ENCODE data around the gene PRKACG. TPM values are rescaled to one million over a fixed set of nuclear protein-coding genes. Genes with fewer than 3 reads are reported as not detected.

Gene PRKACG
- total RNA-seq, 1 experiment from 2014 or later = not detected

- Histone ChIP-seq H2AFZ (ENCODE audit: low read length) (no peak overlapping the region), H3K27ac (ENCODE audit: low read length) (no peak overlapping the region), H3K27me3 (ENCODE audit: low read length) (no peaks in the 10 kb centered on the region), H3K4me2 (ENCODE audit: low read length) (no peak overlapping the region), H3K9me2 (replicated peaks; ENCODE audit: low read length) (no peaks in the 10 kb centered on the region), H3K4me1 (ENCODE audit: insufficient read depth, low read length) (peaks cover 3% of the 10 kb centered on the region), H3K4me3 (ENCODE audit: low read length) (no peak overlapping the region), H3K9me3 (ENCODE audit: low read length) (no peaks in the 10 kb centered on the region), H3K36me3 (ENCODE audit: low read depth, low read length) (no peaks in the 10 kb centered on the region), H3F3A (ENCODE audit: low read length, unreplicated experiment) (no peaks in the 10 kb centered on the region), H4K20me1 (ENCODE audit: low read length) (no peaks in the 10 kb centered on the region), H3K9ac (ENCODE audit: low read length) (no peak overlapping the region), H3K79me2 (ENCODE audit: low read length) (no peaks in the 10 kb centered on the region)
- DNase-seq (no peak), ATAC-seq (no peak)
- TF ChIP-seq EZH2phosphoT487 (IDR thresholded peaks at IDR 0.05; ENCODE audit: borderline replicate concordance, low read length) = no peak
- no peak for TF ChIP-seq EZH2 (IDR thresholded peaks at IDR 0.05; ENCODE audit: low read length, unreplicated experiment)
- TF ChIP-seq CTCF (conservative IDR thresholded peaks at IDR 0.05; ENCODE audit: low read depth, low read length) = no peak
- POLR2A ChIA-PET (ENCODE audit: unreplicated experiment) = no interaction called here
- intact Hi-C loops (cut with micrococcal nuclease) = loop anchor here (10.0 kb wide), 1 partner anchor 235 kb away; no protein-coding TSS in a partner anchor
- BruUV-seq (replicated peaks) = no TSS peak
- CTCF ChIA-PET = no interaction called here
Measured at GRCh38 chr9:68969538-68969937, 44.4 kb downstream of the PRKACG start.

- Histone ChIP-seq H3K9me3 (ENCODE audit: low read length) (no peaks in the 10 kb centered on the region), H3K9me2 (replicated peaks; ENCODE audit: low read length) (no peaks in the 10 kb centered on the region), H4K20me1 (ENCODE audit: low read length) (no peaks in the 10 kb centered on the region), H3K79me2 (ENCODE audit: low read length) (no peaks in the 10 kb centered on the region), H3K4me3 (ENCODE audit: low read length) (no peak overlapping the region), H3K4me1 (ENCODE audit: insufficient read depth, low read length) (peaks cover 15% of the 10 kb centered on the region), H3F3A (ENCODE audit: low read length, unreplicated experiment) (no peaks in the 10 kb centered on the region), H2AFZ (ENCODE audit: low read length) (no peak overlapping the region), H3K27me3 (ENCODE audit: low read length) (peaks cover under 1% of the 10 kb centered on the region), H3K27ac (ENCODE audit: low read length) (no peak overlapping the region), H3K4me2 (ENCODE audit: low read length) (no peak overlapping the region), H3K36me3 (ENCODE audit: low read depth, low read length) (no peaks in the 10 kb centered on the region), H3K9ac (ENCODE audit: low read length) (no peak overlapping the region)
- ChIA-PET POLR2A (ENCODE audit: unreplicated experiment) (no interaction called here), CTCF (no interaction called here)
- no peak for TF ChIP-seq CTCF (conservative IDR thresholded peaks at IDR 0.05; ENCODE audit: low read depth, low read length)
- TF ChIP-seq EZH2 (IDR thresholded peaks at IDR 0.05; ENCODE audit: low read length, unreplicated experiment) = no peak
- TF ChIP-seq EZH2phosphoT487 (IDR thresholded peaks at IDR 0.05; ENCODE audit: borderline replicate concordance, low read length) = no peak
- DNase-seq (no peak), ATAC-seq (no peak)
- intact Hi-C loops (cut with micrococcal nuclease) = loop anchor here (10.0 kb wide), 1 partner anchor 233 kb away; no protein-coding TSS in a partner anchor
- BruUV-seq (replicated peaks) = no TSS peak
Measured at GRCh38 chr9:68967800-68968199, 46.1 kb downstream of the PRKACG start.

GRCh38 chr9:68966496-68966944, 47.4 kb downstream of the PRKACG start:
- Histone ChIP-seq H3K79me2 (ENCODE audit: low read length) (no peaks in the 10 kb centered on the region), H3K9me3 (ENCODE audit: low read length) (no peaks in the 10 kb centered on the region), H3K4me2 (ENCODE audit: low read length) (no peak overlapping the region), H2AFZ (ENCODE audit: low read length) (no peak overlapping the region), H3K27ac (ENCODE audit: low read length) (no peak overlapping the region), H4K20me1 (ENCODE audit: low read length) (no peaks in the 10 kb centered on the region), H3K36me3 (ENCODE audit: low read depth, low read length) (no peaks in the 10 kb centered on the region), H3F3A (ENCODE audit: low read length, unreplicated experiment) (no peaks in the 10 kb centered on the region), H3K9me2 (replicated peaks; ENCODE audit: low read length) (no peaks in the 10 kb centered on the region), H3K9ac (ENCODE audit: low read length) (no peak overlapping the region), H3K4me1 (ENCODE audit: insufficient read depth, low read length) (peaks cover 15% of the 10 kb centered on the region), H3K4me3 (ENCODE audit: low read length) (no peak overlapping the region), H3K27me3 (ENCODE audit: low read length) (peaks cover 13% of the 10 kb centered on the region)
- no TSS peak for BruUV-seq (replicated peaks)
- DNase-seq = no peak
- ChIA-PET POLR2A (ENCODE audit: unreplicated experiment) (no interaction called here), CTCF (no interaction called here)
- no peak for ATAC-seq
- TF ChIP-seq CTCF (conservative IDR thresholded peaks at IDR 0.05; ENCODE audit: low read depth, low read length) (no peak), EZH2phosphoT487 (IDR thresholded peaks at IDR 0.05; ENCODE audit: borderline replicate concordance, low read length) (no peak), EZH2 (IDR thresholded peaks at IDR 0.05; ENCODE audit: low read length, unreplicated experiment) (no peak)
- intact Hi-C loops (cut with micrococcal nuclease) = loop anchor here (10.0 kb wide), 1 partner anchor 232 kb away; no protein-coding TSS in a partner anchor

Data from PC-3 (cell line).